ENCODE results near the gene ANO4. TPM values are rescaled to one million over a fixed set of nuclear protein-coding genes. Genes with fewer than 3 reads are reported as not detected.

Gene ANO4
- total RNA-seq, 1 donor from 2014 or later, result not detected

DNA sequence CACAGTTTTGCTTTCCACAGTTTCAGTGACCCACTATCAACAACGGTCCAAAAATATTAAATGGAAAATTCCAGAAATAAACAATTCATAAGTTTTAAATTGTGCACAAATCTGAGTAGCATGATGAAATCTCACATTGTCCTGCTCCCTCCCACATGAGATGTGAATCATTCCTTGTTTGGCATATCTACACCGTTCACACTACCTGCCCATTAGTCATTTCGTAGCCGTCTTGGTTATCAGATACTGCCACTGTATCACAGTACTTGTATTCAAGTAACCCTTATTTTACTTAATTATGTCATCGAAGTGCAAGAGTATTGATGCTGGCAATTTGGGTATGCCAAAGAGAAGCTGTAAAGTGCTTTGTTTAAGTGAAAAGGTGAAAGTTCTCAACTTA is 270.1 kb downstream of the ANO4 start:
- no peak for DNase-seq
- intact Hi-C loops (cut with micrococcal nuclease), result no loop called here
- Histone ChIP-seq H3K9me3 (replicated peaks) (peaks cover 9% of the 10 kb centered on the region), H3K27me3 (ENCODE audit: low read depth) (no peaks in the 10 kb centered on the region), H3K4me3 (no peak overlapping the region), H3K4me1 (no peaks in the 10 kb centered on the region), H3K36me3 (no peaks in the 10 kb centered on the region), H3K27ac (replicated peaks) (no peak overlapping the region)
- TF ChIP-seq CTCF (IDR thresholded peaks at IDR 0.05; ENCODE audit: borderline replicate concordance), result no peak

GRCh38 chr12:101066489-101066888 is 271.9 kb downstream of the ANO4 start:
- TF ChIP-seq CTCF (IDR thresholded peaks at IDR 0.05; ENCODE audit: borderline replicate concordance), result no peak
- Histone ChIP-seq H3K36me3 (no peaks in the 10 kb centered on the region), H3K9me3 (replicated peaks) (peaks cover 10% of the 10 kb centered on the region), H3K27ac (replicated peaks) (no peak overlapping the region), H3K4me1 (no peaks in the 10 kb centered on the region), H3K27me3 (ENCODE audit: low read depth) (no peaks in the 10 kb centered on the region), H3K4me3 (no peak overlapping the region)
- intact Hi-C loops (cut with micrococcal nuclease), result no loop called here
- no peak for DNase-seq

- H3K36me3 ChIP-seq, result no peaks in the 10 kb centered on the region
- no peak for TF ChIP-seq CTCF (IDR thresholded peaks at IDR 0.05; ENCODE audit: borderline replicate concordance)
- intact Hi-C loops (cut with micrococcal nuclease), result no loop called here
- H3K27ac ChIP-seq (replicated peaks), result no peak overlapping the region
- DNase-seq, result no peak
- no peak overlapping the region for H3K4me3 ChIP-seq
- H3K4me1 ChIP-seq, result no peaks in the 10 kb centered on the region
- H3K27me3 ChIP-seq (ENCODE audit: low read depth), result no peaks in the 10 kb centered on the region
- peaks cover 9% of the 10 kb centered on the region for H3K9me3 ChIP-seq (replicated peaks)
Measured at GRCh38 chr12:101068402-101068801, 273.8 kb downstream of the ANO4 start.

DNA sequence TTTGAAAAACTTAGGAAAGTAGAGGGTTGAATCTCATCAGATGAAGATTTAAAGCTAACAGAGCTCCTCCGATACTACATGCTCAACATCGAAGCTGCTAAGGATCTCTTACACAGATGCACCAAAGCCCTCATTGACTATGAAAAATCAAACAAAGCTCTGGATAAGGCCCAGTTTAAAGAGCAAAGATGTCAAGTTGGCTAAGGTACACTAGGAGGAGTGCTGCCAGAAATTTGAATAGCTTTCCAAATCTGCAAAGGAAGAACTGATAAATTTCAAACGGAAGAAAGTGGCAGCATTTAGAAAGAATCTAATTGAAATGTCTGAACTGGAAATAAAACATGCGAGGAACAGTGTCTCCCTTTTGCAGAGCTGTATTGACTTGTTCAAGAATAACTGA is 274.3 kb downstream of the ANO4 start:
- Histone ChIP-seq H3K4me1 (no peaks in the 10 kb centered on the region), H3K4me3 (no peak overlapping the region), H3K36me3 (no peaks in the 10 kb centered on the region), H3K27ac (replicated peaks) (no peak overlapping the region), H3K9me3 (replicated peaks) (peaks cover 9% of the 10 kb centered on the region), H3K27me3 (ENCODE audit: low read depth) (no peaks in the 10 kb centered on the region)
- no peak for TF ChIP-seq CTCF (IDR thresholded peaks at IDR 0.05; ENCODE audit: borderline replicate concordance)
- DNase-seq, result no peak
- intact Hi-C loops (cut with micrococcal nuclease), result no loop called here

GRCh38 chr12:101074940-101075680 is 280.5 kb downstream of the ANO4 start:
- Histone ChIP-seq H3K9me3 (replicated peaks) (peaks cover 9% of the 10 kb centered on the region), H3K4me1 (no peaks in the 10 kb centered on the region), H3K4me3 (no peak overlapping the region), H3K27ac (replicated peaks) (no peak overlapping the region), H3K36me3 (no peaks in the 10 kb centered on the region), H3K27me3 (ENCODE audit: low read depth) (no peaks in the 10 kb centered on the region)
- no peak for DNase-seq
- TF ChIP-seq CTCF (IDR thresholded peaks at IDR 0.05; ENCODE audit: borderline replicate concordance), result no peak
- intact Hi-C loops (cut with micrococcal nuclease), result no loop called here
